VCaP (cell line): Measurements from ENCODE around the gene WNT10A.
A peak's percentile ranks its signal among the peaks of the same experiment; 100 is the strongest.

ENCODE experiments used
- H3K27ac ChIP-seq: fragments of 450-650 bp; 2 replicates; pipeline ENCODE4 v1.5.1; 2017
- CTCF ChIP-seq: fragments of 450-650 bp; conservative IDR thresholded peaks from 2 replicates; pipeline ENCODE4 v1.5.1; 2017; ENCODE audit warnings: mild to moderate bottlenecking, moderate library complexity

The WNT10A gene

GRCh38 chr2:218873359-218874194 lies 7.1 kb upstream of the WNT10A start:
- no peak for TF ChIP-seq CTCF

GRCh38 chr2:218875692-218876246 lies 4.9 kb upstream of the WNT10A start:
- TF ChIP-seq CTCF: no peak
- no peak overlapping the region for H3K27ac ChIP-seq

More at GRCh38 chr2:218873359-218874194, 7.1 kb upstream of the WNT10A start:
- no peak overlapping the region for H3K27ac ChIP-seq

- no peak overlapping the region for H3K27ac ChIP-seq
- TF ChIP-seq CTCF: peak; percentile 94
Measured at GRCh38 chr2:218876562-218877219, 4.0 kb upstream of the WNT10A start.

- no peak overlapping the region for H3K27ac ChIP-seq
- TF ChIP-seq CTCF: no peak
Measured at GRCh38 chr2:218877331-218877730, 3.3 kb upstream of the WNT10A start.

GRCh38 chr2:218877891-218878290 lies 2.8 kb upstream of the WNT10A start:
- H3K27ac ChIP-seq: no peak overlapping the region

DNA sequence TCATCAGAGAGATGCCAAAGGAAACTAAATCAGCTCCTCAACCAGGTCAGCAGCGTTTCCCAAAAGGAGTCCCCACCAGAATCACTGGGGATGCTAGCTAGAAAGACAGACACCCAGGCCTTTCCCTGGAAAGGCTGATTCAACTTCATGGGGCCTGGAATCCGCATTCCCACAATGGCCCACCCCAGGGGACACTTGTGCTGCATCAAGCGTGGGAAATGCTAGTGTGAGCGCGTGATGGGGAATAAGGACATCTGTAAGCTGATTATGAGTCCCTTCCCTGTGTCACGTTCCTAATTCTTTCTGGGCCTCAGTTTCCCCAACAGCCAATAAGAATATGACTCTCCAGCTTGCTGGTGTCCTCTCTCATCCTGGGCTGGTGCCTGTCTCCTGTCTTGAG lies 2.2 kb upstream of the WNT10A start:
- no peak overlapping the region for H3K27ac ChIP-seq
- no peak for TF ChIP-seq CTCF

More at GRCh38 chr2:218877891-218878290, 2.8 kb upstream of the WNT10A start:
- no peak for TF ChIP-seq CTCF
